ENCODE measurements around the gene PRLR. TPM values are rescaled to one million over a fixed set of nuclear protein-coding genes. Genes with fewer than 3 reads are reported as not detected.

The PRLR gene
- total RNA-seq, 2 experiments from 2014 or later = 0.14 TPM; not detected in 1

- Mint-ChIP-seq H3K4me1 (no peaks in the 10 kb centered on the region), H3K27ac (no peak overlapping the region), H3K36me3 (no peaks in the 10 kb centered on the region), H3K9me3 (ENCODE audit: low read depth) (no peaks in the 10 kb centered on the region), H3K4me3 (no peak overlapping the region), H3K27me3 (peaks cover 46% of the 10 kb centered on the region)
- ATAC-seq (no peak), DNase-seq (no peak)
- CTCF ChIA-PET = no interaction called here
Measured at GRCh38 chr5:35223787-35224395, 6.4 kb downstream of the PRLR start.

DNA sequence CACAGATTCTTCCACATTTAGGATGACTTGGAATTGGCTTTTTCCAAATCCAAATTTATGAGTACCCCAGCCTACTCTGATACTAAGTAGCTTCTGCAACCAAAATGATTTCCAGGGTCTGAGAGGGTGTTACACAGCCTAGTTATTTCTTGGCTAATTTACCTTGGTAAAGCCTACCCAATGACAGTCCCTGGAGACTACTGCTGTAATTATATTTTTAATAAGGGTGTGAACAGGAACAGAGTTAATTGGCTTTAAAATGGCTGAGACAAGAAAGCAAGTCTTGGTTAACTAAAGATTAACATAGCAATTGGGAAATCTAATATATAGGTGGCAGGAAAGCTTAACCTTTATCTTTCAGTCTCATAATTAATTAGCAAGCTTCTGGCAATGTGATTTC is 9.3 kb downstream of the PRLR start:
- Mint-ChIP-seq H3K9me3 (ENCODE audit: low read depth) (no peaks in the 10 kb centered on the region), H3K4me1 (no peaks in the 10 kb centered on the region), H3K27me3 (peaks cover 24% of the 10 kb centered on the region), H3K36me3 (no peaks in the 10 kb centered on the region), H3K4me3 (no peak overlapping the region), H3K27ac (no peak overlapping the region)
- DNase-seq (no peak), ATAC-seq (no peak)
- CTCF ChIA-PET = no interaction called here

- H3K36me3 Mint-ChIP-seq = no peaks in the 10 kb centered on the region
- no peak overlapping the region for H3K4me3 Mint-ChIP-seq
- no peaks in the 10 kb centered on the region for H3K4me1 Mint-ChIP-seq
- no peak overlapping the region for H3K27ac Mint-ChIP-seq
- no peak for DNase-seq
- H3K27me3 Mint-ChIP-seq = peaks cover 14% of the 10 kb centered on the region
- CTCF ChIA-PET = no interaction called here
- ATAC-seq = no peak
- no peaks in the 10 kb centered on the region for H3K9me3 Mint-ChIP-seq (ENCODE audit: low read depth)
Measured at GRCh38 chr5:35218981-35219380, 11.3 kb downstream of the PRLR start.

GRCh38 chr5:35214051-35214450 is 16.2 kb downstream of the PRLR start:
- peaks cover 10% of the 10 kb centered on the region for H3K27me3 Mint-ChIP-seq
- H3K4me1 Mint-ChIP-seq = peaks cover 10% of the 10 kb centered on the region
- no peaks in the 10 kb centered on the region for H3K9me3 Mint-ChIP-seq (ENCODE audit: low read depth)
- no peaks in the 10 kb centered on the region for H3K36me3 Mint-ChIP-seq
- ATAC-seq = no peak
- CTCF ChIA-PET = no interaction called here
- no peak overlapping the region for H3K27ac Mint-ChIP-seq
- no peak for DNase-seq
- no peak overlapping the region for H3K4me3 Mint-ChIP-seq

DNA sequence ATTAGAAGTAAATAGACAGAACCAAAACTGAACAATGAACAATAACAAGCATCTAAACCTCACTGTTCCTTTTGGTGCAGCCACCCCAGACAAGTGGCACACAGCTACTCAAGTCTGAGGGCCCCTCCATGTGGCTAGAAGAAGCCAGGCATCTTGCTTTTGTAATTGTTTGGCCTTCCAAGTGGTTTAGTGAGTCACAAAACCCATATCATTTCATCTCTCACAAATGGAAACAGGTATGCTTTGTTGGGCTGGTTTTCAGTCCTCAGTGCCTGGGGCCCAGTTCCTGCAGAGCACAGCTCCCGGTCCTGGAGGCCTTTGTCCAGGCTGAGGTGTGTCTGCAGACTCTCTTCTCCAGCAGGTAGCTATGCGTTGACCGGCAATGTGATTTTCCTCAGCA is 16.7 kb downstream of the PRLR start:
- Mint-ChIP-seq H3K27ac (no peak overlapping the region), H3K4me1 (peaks cover 10% of the 10 kb centered on the region), H3K36me3 (no peaks in the 10 kb centered on the region), H3K27me3 (peaks cover 10% of the 10 kb centered on the region), H3K9me3 (ENCODE audit: low read depth) (no peaks in the 10 kb centered on the region), H3K4me3 (no peak overlapping the region)
- ATAC-seq (no peak), DNase-seq (no peak)
- CTCF ChIA-PET = no interaction called here

DNA sequence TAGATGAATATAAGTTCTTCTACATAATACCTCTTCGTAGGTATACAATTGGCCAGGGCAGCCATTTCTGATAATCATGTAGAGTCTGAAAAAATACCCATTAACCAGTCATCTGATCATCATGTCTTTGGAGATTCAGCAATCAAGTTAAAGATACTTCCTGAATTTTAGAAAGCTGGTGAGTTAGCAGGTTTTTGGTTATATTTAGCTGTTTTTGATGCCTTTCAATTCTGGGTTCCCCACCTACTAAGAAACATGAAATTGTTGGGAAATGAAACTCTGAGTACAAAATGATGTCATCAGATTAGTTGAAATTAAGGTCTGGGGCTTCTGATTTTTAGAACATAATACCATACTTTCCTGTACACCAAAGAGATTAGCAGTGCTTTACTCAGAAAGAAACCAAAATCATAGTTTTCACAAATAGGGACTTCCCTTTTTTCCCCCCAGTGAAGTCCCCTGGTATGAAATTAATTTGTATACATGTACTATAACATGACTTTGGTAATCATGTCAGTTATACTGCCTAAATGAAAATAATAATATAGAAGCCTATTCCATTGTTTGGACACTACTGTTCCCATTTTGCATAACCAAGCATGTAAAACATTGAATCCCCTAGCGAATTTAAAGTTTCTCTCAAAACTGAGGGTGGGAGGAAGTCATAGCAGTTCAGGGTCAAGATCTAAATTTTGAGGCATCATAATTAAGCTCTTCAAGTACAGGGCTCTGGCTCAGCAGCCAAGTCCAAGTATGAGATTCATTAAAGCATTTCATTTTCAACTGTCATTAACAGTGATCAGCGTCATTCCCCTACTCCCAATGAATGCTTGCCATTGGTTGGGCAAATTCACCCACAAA is 17.9 kb downstream of the PRLR start:
- no peak for ATAC-seq
- Mint-ChIP-seq H3K36me3 (no peaks in the 10 kb centered on the region), H3K27ac (no peak overlapping the region), H3K4me3 (no peak overlapping the region), H3K9me3 (ENCODE audit: low read depth) (no peaks in the 10 kb centered on the region), H3K27me3 (peaks cover 16% of the 10 kb centered on the region), H3K4me1 (peaks cover 10% of the 10 kb centered on the region)
- CTCF ChIA-PET = no interaction called here
- DNase-seq = no peak

DNA sequence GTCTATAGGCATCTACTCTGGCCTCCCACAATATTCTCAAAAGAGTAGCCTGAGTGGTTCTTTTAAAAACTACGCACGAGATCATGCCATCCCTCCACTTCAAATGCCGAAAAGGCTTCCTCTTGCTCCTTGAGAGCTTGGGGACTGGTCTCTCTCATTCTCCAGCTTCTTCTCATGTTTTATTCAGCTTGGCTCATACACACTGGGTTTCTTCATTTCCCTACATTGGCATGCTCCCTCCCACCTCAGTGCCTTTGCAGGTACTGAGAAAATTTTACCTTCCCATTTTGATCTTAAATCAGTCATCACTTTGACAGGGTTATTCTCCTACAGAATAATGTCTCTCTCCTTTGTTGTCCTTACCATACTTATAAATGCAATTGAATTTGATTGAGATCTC is 20.4 kb downstream of the PRLR start:
- Mint-ChIP-seq H3K36me3 (no peaks in the 10 kb centered on the region), H3K4me3 (no peak overlapping the region), H3K27me3 (peaks cover 25% of the 10 kb centered on the region), H3K4me1 (peaks cover 10% of the 10 kb centered on the region), H3K9me3 (ENCODE audit: low read depth) (no peaks in the 10 kb centered on the region), H3K27ac (no peak overlapping the region)
- DNase-seq (no peak), ATAC-seq (no peak)
- CTCF ChIA-PET = no interaction called here

DNA sequence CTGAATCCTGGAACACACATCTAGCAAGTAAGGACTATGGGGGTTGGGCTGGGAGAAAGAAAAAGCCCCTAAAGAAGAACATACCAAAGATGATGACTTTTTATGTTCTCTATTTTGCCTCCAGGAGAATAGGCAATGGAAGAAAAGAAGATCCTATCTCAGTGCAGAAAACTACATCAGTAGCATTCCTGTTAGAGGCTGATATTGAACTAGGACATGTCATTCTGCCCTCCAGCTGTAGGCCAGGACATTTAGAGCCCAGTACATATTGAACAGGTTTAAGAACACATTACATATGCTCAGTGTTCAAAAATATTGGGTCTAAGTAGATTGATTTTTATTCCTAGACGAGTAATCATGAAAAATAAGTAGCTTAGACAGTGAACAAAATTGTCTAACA is 24.7 kb downstream of the PRLR start:
- H3K9me3 Mint-ChIP-seq (ENCODE audit: low read depth) = no peaks in the 10 kb centered on the region
- DNase-seq (no peak), ATAC-seq (no peak)
- peaks cover 39% of the 10 kb centered on the region for H3K27me3 Mint-ChIP-seq
- H3K4me1 Mint-ChIP-seq = no peaks in the 10 kb centered on the region
- no peak overlapping the region for H3K27ac Mint-ChIP-seq
- H3K4me3 Mint-ChIP-seq = no peak overlapping the region
- H3K36me3 Mint-ChIP-seq = no peaks in the 10 kb centered on the region
- CTCF ChIA-PET = no interaction called here

DNA sequence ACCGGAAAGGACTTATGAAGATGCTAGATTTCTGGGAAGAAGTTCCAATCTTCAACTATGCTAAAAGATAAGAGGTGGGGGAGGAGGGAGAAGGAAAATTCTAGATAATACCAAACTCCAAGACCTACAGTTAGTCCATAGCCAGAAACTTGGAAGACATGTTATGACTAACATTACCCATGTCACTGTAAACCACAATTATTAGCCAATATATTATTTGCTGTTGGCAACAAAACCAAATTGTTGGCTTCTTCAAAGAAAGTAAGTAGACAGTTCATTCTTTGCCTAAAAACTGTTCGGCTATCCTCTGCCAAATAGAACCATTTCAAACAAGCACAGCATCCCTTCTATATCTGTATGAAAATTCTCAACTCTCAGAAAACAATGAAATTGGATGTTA is 25.1 kb downstream of the PRLR start:
- CTCF ChIA-PET = no interaction called here

GRCh38 chr5:35203403-35203802 is 26.9 kb downstream of the PRLR start:
- H3K27ac Mint-ChIP-seq = no peak overlapping the region
- no peaks in the 10 kb centered on the region for H3K36me3 Mint-ChIP-seq
- CTCF ChIA-PET = interaction anchor here (0.8 kb wide), 1 partner anchor 10 kb away, joined by 3 read pairs; no protein-coding TSS in a partner anchor
- no peaks in the 10 kb centered on the region for H3K4me1 Mint-ChIP-seq
- DNase-seq = no peak
- no peak for ATAC-seq
- H3K9me3 Mint-ChIP-seq (ENCODE audit: low read depth) = no peaks in the 10 kb centered on the region
- H3K27me3 Mint-ChIP-seq = peaks cover 46% of the 10 kb centered on the region
- no peak overlapping the region for H3K4me3 Mint-ChIP-seq

More for the DNA sequence above, 25.1 kb downstream of the PRLR start:
- H3K4me1 Mint-ChIP-seq = no peaks in the 10 kb centered on the region
- no peaks in the 10 kb centered on the region for H3K9me3 Mint-ChIP-seq (ENCODE audit: low read depth)
- no peak overlapping the region for H3K4me3 Mint-ChIP-seq
- no peaks in the 10 kb centered on the region for H3K36me3 Mint-ChIP-seq
- no peak for DNase-seq
- H3K27me3 Mint-ChIP-seq = peaks cover 40% of the 10 kb centered on the region
- H3K27ac Mint-ChIP-seq = no peak overlapping the region
- ATAC-seq = no peak

GRCh38 chr5:35202319-35203111 is 27.8 kb downstream of the PRLR start:
- no peaks in the 10 kb centered on the region for H3K4me1 Mint-ChIP-seq
- CTCF ChIA-PET = no interaction called here
- DNase-seq (peak; percentile 47), ATAC-seq (no peak)
- no peaks in the 10 kb centered on the region for H3K36me3 Mint-ChIP-seq
- no peak overlapping the region for H3K27ac Mint-ChIP-seq
- H3K27me3 Mint-ChIP-seq = peaks cover 43% of the 10 kb centered on the region
- H3K9me3 Mint-ChIP-seq (ENCODE audit: low read depth) = no peaks in the 10 kb centered on the region
- H3K4me3 Mint-ChIP-seq = no peak overlapping the region

- CTCF ChIA-PET = no interaction called here
- no peaks in the 10 kb centered on the region for H3K4me1 Mint-ChIP-seq
- no peak overlapping the region for H3K27ac Mint-ChIP-seq
- no peaks in the 10 kb centered on the region for H3K36me3 Mint-ChIP-seq
- H3K27me3 Mint-ChIP-seq = peaks cover 42% of the 10 kb centered on the region
- ATAC-seq (no peak), DNase-seq (no peak)
- H3K4me3 Mint-ChIP-seq = no peak overlapping the region
- no peaks in the 10 kb centered on the region for H3K9me3 Mint-ChIP-seq (ENCODE audit: low read depth)
Measured at GRCh38 chr5:35201291-35201690, 29.0 kb downstream of the PRLR start.

DNA sequence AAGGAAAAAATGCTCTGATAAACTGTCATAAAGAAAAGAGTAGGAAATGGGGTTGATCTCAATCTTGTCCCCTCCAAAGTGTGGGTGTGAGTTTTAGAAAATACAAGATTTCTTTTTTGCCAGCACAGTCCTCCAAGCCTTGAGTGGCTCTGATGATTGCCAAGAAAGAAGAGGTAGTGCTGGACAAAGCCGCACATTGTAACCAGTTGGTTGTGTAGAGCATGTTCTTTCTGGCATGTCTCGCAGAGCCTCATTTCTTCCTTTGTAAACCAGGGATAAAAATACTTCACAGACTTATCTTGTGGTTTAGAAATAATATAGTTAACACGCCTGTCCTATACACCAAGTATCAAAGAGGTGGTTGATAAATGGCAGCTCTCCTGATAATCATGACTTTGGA is 30.4 kb downstream of the PRLR start:
- Mint-ChIP-seq H3K4me3 (no peak overlapping the region), H3K9me3 (ENCODE audit: low read depth) (no peaks in the 10 kb centered on the region), H3K27ac (no peak overlapping the region), H3K36me3 (no peaks in the 10 kb centered on the region), H3K4me1 (no peaks in the 10 kb centered on the region), H3K27me3 (peaks cover 31% of the 10 kb centered on the region)
- DNase-seq = no peak
- no peak for ATAC-seq
- CTCF ChIA-PET = no interaction called here

GRCh38 chr5:35198686-35199085 is 31.6 kb downstream of the PRLR start:
- CTCF ChIA-PET = no interaction called here
- ATAC-seq = no peak
- H3K4me1 Mint-ChIP-seq = no peaks in the 10 kb centered on the region
- no peaks in the 10 kb centered on the region for H3K36me3 Mint-ChIP-seq
- no peak overlapping the region for H3K27ac Mint-ChIP-seq
- H3K9me3 Mint-ChIP-seq (ENCODE audit: low read depth) = no peaks in the 10 kb centered on the region
- H3K27me3 Mint-ChIP-seq = peaks cover 35% of the 10 kb centered on the region
- no peak overlapping the region for H3K4me3 Mint-ChIP-seq
- no peak for DNase-seq

All from activated CD8-positive, alpha-beta memory T cell treated with anti-CD3 and anti-CD28 coated beads, Interleukin-2, amount 10 ng/mL, durations not matched to agents 7 days and 5 days (primary cell).